ENCODE results near the gene GRIK3. TPM values are rescaled to one million over a fixed set of nuclear protein-coding genes. Genes with fewer than 3 reads are reported as not detected.
A peak's percentile ranks its signal among the peaks of the same experiment; 100 is the strongest.

GRIK3 gene
- total RNA-seq, 1 experiment from 2014 or later = not detected

DNA sequence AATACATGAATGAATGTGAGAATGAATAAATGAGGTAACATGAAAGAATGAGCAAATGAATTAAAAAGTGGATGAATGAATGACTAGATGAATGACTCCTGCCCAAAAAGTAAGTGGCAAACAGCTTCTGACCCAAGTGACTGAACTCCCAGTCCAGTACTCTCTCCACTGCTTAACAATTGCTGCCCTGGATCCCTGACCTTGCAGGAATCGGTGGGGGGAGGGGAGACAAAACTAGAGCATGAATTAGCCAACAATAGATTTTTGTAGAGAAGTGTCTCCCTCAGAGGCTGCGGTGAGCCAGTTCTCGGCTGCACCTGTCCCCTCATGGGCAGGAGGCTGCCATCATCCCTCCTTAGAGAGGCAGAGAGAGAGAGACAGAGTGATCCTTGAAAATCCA, 5.9 kb upstream of the GRIK3 start:
- Histone ChIP-seq H2AFZ (ENCODE audit: low read length) (no peak overlapping the region), H3K36me3 (ENCODE audit: insufficient read depth, low read length) (no peaks in the 10 kb centered on the region), H4K20me1 (ENCODE audit: insufficient read depth, low read depth, low read length) (no peaks in the 10 kb centered on the region), H3K4me3 (ENCODE audit: low read length) (no peak overlapping the region), H3K27ac (ENCODE audit: low read length) (no peak overlapping the region), H3K9me2 (replicated peaks; ENCODE audit: insufficient read depth, low read length) (no peaks in the 10 kb centered on the region), H3K4me2 (ENCODE audit: low read depth, low read length, poor library complexity, severe bottlenecking) (no peak overlapping the region), H3K79me2 (ENCODE audit: low read length) (no peaks in the 10 kb centered on the region), H3K4me1 (ENCODE audit: low read length) (no peaks in the 10 kb centered on the region), H3K27me3 (ENCODE audit: low read length) (no peaks in the 10 kb centered on the region), H3K9me3 (ENCODE audit: low read length) (no peaks in the 10 kb centered on the region), H3K9ac (ENCODE audit: low read length) (no peak overlapping the region)
- no peak for DNase-seq

DNA sequence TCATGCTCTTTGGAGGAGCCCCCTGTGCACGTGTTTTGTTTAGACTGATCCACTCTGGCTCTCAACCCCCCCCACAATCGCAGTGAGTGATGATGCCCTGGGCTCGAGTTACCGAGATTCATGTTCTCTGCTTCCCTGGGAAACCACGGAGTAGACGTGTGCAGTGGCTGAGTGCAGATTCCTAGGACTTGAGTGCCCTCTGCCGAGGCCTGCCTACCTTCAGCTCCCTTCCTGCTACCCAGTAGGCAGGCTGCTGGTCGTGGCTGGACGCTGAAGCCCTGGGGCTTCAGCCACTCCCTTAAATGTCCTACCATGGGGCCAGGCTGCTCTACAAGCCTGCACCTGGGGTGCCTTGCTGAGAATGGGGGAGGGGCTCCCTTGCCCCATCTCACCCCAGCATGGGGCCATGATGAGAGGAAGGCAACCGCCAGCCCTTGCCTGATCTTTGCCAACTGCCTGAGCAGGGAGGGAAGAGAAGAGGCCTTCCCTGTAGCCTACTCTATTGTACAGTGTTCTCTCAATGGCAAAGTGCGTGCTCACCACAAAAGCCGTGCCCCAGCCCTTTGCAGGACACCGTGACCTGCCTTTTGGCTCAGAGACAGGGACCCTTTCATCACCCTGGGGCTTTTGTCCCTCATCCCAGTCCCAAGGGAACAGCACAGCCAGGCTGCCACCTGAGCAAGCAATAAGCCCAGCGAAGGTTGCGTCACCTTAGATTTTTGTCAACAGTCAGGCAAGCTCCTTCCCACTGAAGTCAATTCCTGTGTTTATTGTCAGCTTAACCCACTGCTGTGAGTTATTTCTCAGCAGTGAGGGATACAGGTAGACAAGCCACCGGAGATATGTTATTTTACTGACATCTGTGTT, 4.1 kb upstream of the GRIK3 start:
- no peaks in the 10 kb centered on the region for H3K27me3 ChIP-seq (ENCODE audit: low read length)
- H3K27ac ChIP-seq (ENCODE audit: low read length) = no peak overlapping the region
- H3K4me1 ChIP-seq (ENCODE audit: low read length) = no peaks in the 10 kb centered on the region
- no peaks in the 10 kb centered on the region for H3K9me3 ChIP-seq (ENCODE audit: low read length)
- no peak overlapping the region for H3K4me2 ChIP-seq (ENCODE audit: low read depth, low read length, poor library complexity, severe bottlenecking)
- H4K20me1 ChIP-seq (ENCODE audit: insufficient read depth, low read depth, low read length) = no peaks in the 10 kb centered on the region
- H3K4me3 ChIP-seq (ENCODE audit: low read length) = no peak overlapping the region
- H3K9me2 ChIP-seq (replicated peaks; ENCODE audit: insufficient read depth, low read length) = no peaks in the 10 kb centered on the region
- H3K36me3 ChIP-seq (ENCODE audit: insufficient read depth, low read length) = no peaks in the 10 kb centered on the region
- H3K79me2 ChIP-seq (ENCODE audit: low read length) = no peaks in the 10 kb centered on the region
- H2AFZ ChIP-seq (ENCODE audit: low read length) = no peak overlapping the region
- DNase-seq = peak; percentile 52
- H3K9ac ChIP-seq (ENCODE audit: low read length) = no peak overlapping the region

DNA sequence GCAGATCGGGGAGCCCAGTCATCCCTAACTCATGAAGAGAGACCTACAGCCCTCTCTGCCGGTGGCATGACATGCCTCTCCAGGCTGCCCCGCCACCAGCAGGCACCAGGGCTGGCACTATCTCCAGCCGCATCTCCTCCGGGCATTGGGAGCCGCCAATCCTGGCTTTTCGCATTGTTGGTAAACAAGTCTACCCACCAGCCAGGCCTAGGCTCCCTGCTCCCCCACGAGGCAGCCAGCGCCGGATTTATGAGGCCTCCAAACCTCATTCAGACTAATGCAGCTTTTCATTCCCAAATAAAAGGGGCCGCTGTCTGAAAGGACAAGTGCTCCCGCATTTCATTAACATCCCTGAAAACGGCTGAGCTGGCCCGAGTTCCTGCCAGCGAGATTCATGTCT, 3.4 kb upstream of the GRIK3 start:
- Histone ChIP-seq H3K4me1 (ENCODE audit: low read length) (no peaks in the 10 kb centered on the region), H3K4me2 (ENCODE audit: low read depth, low read length, poor library complexity, severe bottlenecking) (no peak overlapping the region), H3K27me3 (ENCODE audit: low read length) (no peaks in the 10 kb centered on the region), H3K9me3 (ENCODE audit: low read length) (no peaks in the 10 kb centered on the region), H3K36me3 (ENCODE audit: insufficient read depth, low read length) (no peaks in the 10 kb centered on the region), H3K27ac (ENCODE audit: low read length) (no peak overlapping the region), H4K20me1 (ENCODE audit: insufficient read depth, low read depth, low read length) (no peaks in the 10 kb centered on the region), H3K9me2 (replicated peaks; ENCODE audit: insufficient read depth, low read length) (no peaks in the 10 kb centered on the region), H3K4me3 (ENCODE audit: low read length) (no peak overlapping the region), H3K79me2 (ENCODE audit: low read length) (no peaks in the 10 kb centered on the region), H3K9ac (ENCODE audit: low read length) (no peak overlapping the region), H2AFZ (ENCODE audit: low read length) (no peak overlapping the region)
- DNase-seq = no peak

DNA sequence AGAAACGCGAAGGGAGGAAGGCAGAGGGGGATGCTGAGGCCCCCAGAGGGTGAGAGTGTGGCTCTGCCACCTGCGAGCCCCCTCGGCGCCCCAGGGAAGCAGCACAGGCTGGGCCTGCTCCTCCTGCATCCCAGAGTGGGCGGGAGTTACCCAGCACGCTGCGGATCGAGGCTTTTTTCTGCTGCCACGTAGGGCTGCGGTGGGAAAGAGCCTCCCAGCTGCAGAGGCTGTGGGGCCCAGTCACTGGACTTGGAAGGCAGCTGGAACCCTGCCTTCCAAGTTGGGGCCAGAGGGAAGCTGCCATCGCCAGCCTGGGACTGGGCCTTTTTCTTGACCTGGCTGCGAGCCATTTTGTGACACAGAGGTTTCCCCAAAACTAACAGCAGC, 2.3 kb upstream of the GRIK3 start:
- H3K4me2 ChIP-seq (ENCODE audit: low read depth, low read length, poor library complexity, severe bottlenecking) = no peak overlapping the region
- H3K79me2 ChIP-seq (ENCODE audit: low read length) = no peaks in the 10 kb centered on the region

DNA sequence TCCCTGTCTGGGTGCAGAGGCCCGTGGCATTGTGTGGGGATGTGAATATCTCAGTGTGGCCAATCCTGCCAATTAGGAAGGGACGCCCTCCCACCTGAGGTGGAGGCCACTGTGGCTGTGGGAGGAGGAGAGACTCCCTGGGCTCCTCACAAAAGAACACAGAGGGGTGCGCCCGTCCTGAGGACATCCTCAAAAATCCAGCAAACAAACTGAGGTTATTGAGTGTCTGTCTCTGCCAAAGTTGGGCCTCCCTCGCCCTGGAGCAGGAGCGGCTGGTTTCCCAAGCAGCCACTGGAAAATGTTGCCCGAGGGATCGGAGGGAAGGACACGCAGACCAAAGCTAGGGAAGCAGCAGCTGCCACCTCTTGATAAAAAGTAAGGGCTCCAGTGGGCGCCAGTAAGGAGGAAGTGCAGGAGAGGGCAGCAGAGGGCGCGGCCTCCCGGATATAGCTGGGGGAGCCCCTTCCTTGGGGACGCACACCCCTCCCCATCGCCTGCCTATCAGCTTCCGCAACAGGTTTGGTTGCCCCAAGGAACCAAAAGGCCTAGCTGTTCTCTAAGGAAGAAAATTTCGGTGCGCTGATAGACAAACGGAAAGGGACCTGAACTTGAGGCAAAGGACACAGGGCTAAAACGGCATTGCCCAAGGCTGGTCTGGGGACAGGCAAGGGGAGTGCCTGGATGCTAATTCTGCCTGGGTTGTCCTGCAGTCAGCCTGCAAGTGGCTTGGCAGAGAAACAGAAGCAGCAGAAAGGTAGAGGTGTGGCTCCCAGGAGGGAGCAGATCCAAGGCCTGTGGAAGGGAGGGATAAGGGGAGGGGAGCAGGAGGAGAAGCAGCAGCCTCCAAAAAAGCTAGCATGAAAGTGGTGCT, 1.7 kb upstream of the GRIK3 start:
- no peak overlapping the region for H2AFZ ChIP-seq (ENCODE audit: low read length)
- H3K4me1 ChIP-seq (ENCODE audit: low read length) = no peaks in the 10 kb centered on the region

More for the DNA sequence above, 2.3 kb upstream of the GRIK3 start:
- Histone ChIP-seq H3K9me2 (replicated peaks; ENCODE audit: insufficient read depth, low read length) (no peaks in the 10 kb centered on the region), H3K4me1 (ENCODE audit: low read length) (no peaks in the 10 kb centered on the region), H3K36me3 (ENCODE audit: insufficient read depth, low read length) (no peaks in the 10 kb centered on the region), H3K27ac (ENCODE audit: low read length) (no peak overlapping the region), H3K9ac (ENCODE audit: low read length) (no peak overlapping the region), H3K9me3 (ENCODE audit: low read length) (no peaks in the 10 kb centered on the region), H2AFZ (ENCODE audit: low read length) (no peak overlapping the region), H4K20me1 (ENCODE audit: insufficient read depth, low read depth, low read length) (no peaks in the 10 kb centered on the region), H3K27me3 (ENCODE audit: low read length) (no peaks in the 10 kb centered on the region), H3K4me3 (ENCODE audit: low read length) (no peak overlapping the region)
- DNase-seq = no peak

DNA sequence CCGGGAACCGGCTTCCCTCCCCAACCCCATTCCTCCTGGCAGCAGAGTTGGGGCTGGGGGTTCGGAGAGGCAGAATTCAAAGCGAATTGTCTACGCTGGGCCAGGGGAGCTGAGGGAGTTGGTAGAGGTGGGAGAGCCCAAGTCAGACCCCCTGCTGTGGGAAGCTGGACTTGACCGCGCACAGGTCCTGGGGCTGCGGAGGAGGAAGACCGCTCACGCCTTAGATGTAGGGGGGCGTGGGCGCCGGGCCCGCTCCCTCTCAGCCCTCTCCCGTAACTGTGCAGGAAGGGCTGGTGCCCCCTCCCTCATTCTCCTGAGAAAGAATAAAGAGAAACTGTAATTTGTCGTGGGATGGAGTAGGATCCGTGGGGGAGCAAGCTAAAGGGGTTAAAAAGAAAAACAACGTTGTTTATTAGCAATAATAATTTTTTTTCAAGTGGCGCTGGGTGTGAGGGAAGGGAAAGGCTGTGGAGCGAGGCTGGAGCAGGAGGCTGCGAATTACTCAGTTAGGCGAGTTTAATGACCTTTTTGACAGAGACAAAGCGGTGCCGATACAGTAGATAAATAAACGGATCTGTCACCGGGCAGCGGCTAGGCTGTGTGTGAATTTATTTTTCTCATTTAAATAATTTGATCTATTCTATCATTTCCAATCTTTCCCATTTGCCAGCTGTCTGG, 838 bp upstream of the GRIK3 start:
- H4K20me1 ChIP-seq (ENCODE audit: insufficient read depth, low read depth, low read length) = no peaks in the 10 kb centered on the region
- H3K79me2 ChIP-seq (ENCODE audit: low read length) = no peaks in the 10 kb centered on the region
- no peaks in the 10 kb centered on the region for H3K9me3 ChIP-seq (ENCODE audit: low read length)
- no peak overlapping the region for H2AFZ ChIP-seq (ENCODE audit: low read length)
- H3K27me3 ChIP-seq (ENCODE audit: low read length) = no peaks in the 10 kb centered on the region
- no peaks in the 10 kb centered on the region for H3K9me2 ChIP-seq (replicated peaks; ENCODE audit: insufficient read depth, low read length)
- no peak overlapping the region for H3K4me2 ChIP-seq (ENCODE audit: low read depth, low read length, poor library complexity, severe bottlenecking)
- H3K4me1 ChIP-seq (ENCODE audit: low read length) = no peaks in the 10 kb centered on the region
- no peaks in the 10 kb centered on the region for H3K36me3 ChIP-seq (ENCODE audit: insufficient read depth, low read length)
- DNase-seq = no peak
- no peak overlapping the region for H3K4me3 ChIP-seq (ENCODE audit: low read length)
- no peak overlapping the region for H3K27ac ChIP-seq (ENCODE audit: low read length)
- H3K9ac ChIP-seq (ENCODE audit: low read length) = no peak overlapping the region

More for the DNA sequence above, 1.7 kb upstream of the GRIK3 start:
- H3K36me3 ChIP-seq (ENCODE audit: insufficient read depth, low read length) = no peaks in the 10 kb centered on the region
- H3K4me3 ChIP-seq (ENCODE audit: low read length) = no peak overlapping the region
- no peaks in the 10 kb centered on the region for H3K27me3 ChIP-seq (ENCODE audit: low read length)
- H3K79me2 ChIP-seq (ENCODE audit: low read length) = no peaks in the 10 kb centered on the region
- peak; percentile 53 for DNase-seq
- no peaks in the 10 kb centered on the region for H4K20me1 ChIP-seq (ENCODE audit: insufficient read depth, low read depth, low read length)
- no peaks in the 10 kb centered on the region for H3K9me2 ChIP-seq (replicated peaks; ENCODE audit: insufficient read depth, low read length)
- H3K9ac ChIP-seq (ENCODE audit: low read length) = no peak overlapping the region
- no peak overlapping the region for H3K4me2 ChIP-seq (ENCODE audit: low read depth, low read length, poor library complexity, severe bottlenecking)
- no peaks in the 10 kb centered on the region for H3K9me3 ChIP-seq (ENCODE audit: low read length)
- H3K27ac ChIP-seq (ENCODE audit: low read length) = no peak overlapping the region

DNA sequence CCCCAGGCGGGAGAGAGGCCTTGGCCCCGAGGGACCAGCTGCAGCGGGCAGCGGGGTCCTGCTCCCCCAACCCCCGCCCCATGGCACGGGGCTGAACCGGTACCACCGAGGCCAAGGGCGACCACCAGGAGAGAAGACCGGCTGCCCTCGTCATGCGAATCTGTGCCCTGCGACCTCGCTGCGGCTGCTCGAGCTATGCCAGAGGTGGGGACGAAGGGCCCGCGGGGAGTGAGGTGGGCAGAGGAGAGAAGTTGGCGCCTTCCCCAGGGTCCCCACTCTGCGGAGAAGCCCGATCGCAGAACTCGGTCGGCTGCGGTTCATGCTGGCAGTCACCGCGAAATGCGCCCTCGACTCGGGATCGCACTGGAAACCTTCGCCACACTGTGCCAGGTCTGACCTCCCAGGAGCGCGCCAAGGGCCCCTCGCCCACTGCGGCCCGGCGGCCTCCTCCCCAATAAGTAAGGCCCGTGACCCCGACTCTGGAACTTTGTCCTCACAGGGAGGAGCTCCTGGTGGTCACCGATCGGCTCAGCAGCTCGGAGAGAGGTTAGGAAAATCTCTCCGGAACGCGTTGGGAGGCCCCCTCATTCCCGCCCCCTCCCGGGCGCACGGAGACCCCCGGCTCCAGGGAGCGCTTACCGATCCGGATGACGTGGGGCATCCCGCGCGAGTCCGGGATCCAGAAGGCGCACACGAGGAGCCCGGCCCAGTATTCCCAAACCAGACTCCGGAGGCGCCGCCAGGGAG, 787 bp downstream of the GRIK3 start:
- Histone ChIP-seq H3K36me3 (ENCODE audit: insufficient read depth, low read length) (no peaks in the 10 kb centered on the region), H3K4me1 (ENCODE audit: low read length) (peaks cover 12% of the 10 kb centered on the region), H3K79me2 (ENCODE audit: low read length) (no peaks in the 10 kb centered on the region), H3K9ac (ENCODE audit: low read length) (no peak overlapping the region), H3K27me3 (ENCODE audit: low read length) (no peaks in the 10 kb centered on the region), H3K9me3 (ENCODE audit: low read length) (no peaks in the 10 kb centered on the region), H3K9me2 (replicated peaks; ENCODE audit: insufficient read depth, low read length) (no peaks in the 10 kb centered on the region), H3K4me3 (ENCODE audit: low read length) (no peak overlapping the region), H3K4me2 (ENCODE audit: low read depth, low read length, poor library complexity, severe bottlenecking) (no peak overlapping the region), H2AFZ (ENCODE audit: low read length) (no peak overlapping the region), H3K27ac (ENCODE audit: low read length) (no peak overlapping the region), H4K20me1 (ENCODE audit: insufficient read depth, low read depth, low read length) (no peaks in the 10 kb centered on the region)
- DNase-seq = no peak
